MM.1S (cell line): Measurements from ENCODE around the gene CACNB2.
"Not testable (repeated sequence)": the region's sequence is repeated elsewhere in the genome, so short reads cannot be mapped to it uniquely, and the experiment has no call there.

Experiments used
- CTCF ChIP-seq: fragments of 300-600 bp; sonication (generic); IDR thresholded peaks from 2 replicates; pipeline ENCODE4 v1.5.1; 2016; ENCODE audit warnings: antibody characterized with exemption, low read length, mixed read lengths
- EZH2phosphoT487 ChIP-seq: fragments of 300-600 bp; sonication (generic); IDR thresholded peaks from 2 replicates; pipeline ENCODE4 v1.6.1; 2018; ENCODE audit warnings: antibody characterized with exemption, low read length

- TF ChIP-seq CTCF, EZH2phosphoT487: not testable (repeated sequence)
These were observed 446.4 kb downstream of the CACNB2 start for GRCh38 chr10:18586637-18587036.
